HG02642 (cell line): Measurements from ENCODE around the gene ANXA2.
"Not testable (repeated sequence)": the region's sequence is repeated elsewhere in the genome, so short reads cannot be mapped to it uniquely, and the experiment has no call there.

Experiments used
- ATAC-seq: cut with Tn5 transposase; IDR thresholded peaks from one replicate; pipeline ENCODE4 v1.9.1; 2021; ENCODE audit warnings: mild to moderate bottlenecking; ENCODE audit not compliant: unreplicated experiment, poor library complexity

The ANXA2 gene

DNA sequence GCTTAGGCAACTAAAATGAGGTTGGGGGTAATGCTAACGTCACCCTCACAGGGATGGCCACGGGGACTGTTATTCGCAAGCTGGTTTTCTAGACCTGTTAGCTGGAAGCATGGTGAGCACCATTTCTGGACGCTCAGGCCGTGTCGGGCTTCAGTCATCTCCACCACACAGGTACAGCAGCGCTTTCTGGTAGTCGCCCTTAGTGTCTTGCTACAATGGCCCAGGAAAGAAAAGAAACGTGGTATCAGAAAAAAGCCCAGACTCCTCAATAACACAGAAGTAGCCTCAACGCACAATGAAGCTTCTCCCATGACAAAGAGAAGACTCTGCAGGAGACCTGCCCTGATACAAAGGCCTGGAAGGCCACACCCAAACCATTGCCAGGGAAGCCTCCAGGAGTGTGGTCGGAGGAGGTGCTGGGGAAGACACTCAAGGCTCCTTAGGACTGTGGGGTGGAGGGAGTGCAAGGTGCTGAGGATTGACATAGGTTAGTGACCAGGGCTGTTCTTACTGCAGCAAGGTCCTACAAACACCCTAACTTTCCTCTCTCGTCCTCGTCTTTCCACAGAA, 50.2 kb downstream of the ANXA2 start:
- ATAC-seq, result no peak

DNA sequence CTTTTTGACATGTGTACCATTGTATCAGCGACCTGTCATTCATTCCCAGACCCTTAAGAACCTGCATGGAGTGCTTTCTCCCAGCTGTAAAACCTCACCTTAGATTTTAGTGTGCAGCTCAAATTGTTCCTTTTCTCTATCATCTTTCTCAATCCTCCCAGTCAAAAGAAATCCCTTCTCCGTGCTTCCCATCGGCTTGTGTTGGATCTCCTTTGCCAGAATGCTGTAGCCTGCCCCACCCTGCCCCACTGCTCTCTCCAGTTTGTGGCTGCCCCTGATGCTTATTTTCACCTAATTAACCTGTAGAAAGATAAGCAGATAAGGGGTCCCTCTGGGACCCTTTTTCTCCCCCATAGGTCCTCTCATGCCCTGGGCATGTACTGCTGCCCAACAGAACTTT, 51.1 kb downstream of the ANXA2 start:
- no peak for ATAC-seq

DNA sequence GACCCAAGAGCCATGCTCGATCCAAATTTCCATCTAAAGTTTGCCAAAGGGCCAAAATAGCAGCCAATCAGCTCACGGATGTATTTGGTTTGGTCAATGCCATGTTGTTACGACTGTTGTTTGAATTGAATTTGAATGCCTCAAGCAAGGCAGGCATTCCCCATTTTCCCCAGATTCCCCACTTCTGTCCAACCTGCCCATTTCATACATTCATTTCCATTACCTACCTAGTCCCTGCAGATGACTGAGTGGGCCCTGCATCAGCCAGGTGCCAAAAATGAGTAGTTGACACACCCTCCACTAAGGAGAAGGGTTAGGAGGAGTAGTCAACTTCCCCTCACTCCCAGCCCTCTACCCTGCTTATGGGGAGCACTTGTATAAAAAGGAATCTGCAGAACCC, 51.7 kb downstream of the ANXA2 start:
- no peak for ATAC-seq

DNA sequence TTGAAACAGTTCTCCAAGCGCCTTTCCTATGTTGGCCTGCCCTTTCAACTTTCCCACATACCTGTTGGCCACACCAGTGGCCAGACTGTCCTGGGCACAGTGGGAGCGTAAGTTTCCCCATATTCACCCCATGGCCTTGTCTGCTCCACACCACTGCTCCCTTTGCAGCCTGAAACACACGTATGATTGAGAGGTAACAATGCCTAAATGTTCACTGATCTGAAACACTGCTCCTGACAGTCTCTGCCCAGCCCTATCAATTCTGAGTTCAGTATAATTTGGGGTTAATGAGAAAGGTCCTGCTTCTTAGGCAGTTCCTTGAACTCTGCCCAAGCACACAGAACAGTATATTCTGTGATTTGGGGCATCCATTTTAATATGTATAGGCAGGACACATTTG, 52.2 kb downstream of the ANXA2 start:
- no peak for ATAC-seq

DNA sequence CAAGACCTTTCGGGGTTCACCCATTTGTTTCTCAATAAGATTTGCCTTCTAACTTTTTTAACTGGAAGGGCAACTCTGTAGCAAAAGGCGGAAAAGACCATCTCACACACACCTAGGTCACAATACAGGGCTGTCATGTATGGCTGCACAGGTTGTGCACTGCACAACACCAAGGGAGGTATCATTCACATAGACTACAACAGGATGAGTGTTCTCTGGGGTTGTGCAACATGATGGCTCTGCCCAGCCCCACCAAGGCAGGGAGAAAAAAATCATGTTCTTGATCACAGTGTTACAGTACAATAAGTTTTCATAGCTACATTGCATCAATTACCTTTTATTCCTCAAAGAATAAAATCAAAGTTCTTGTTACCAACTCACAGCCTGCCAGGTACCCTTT, 52.8 kb downstream of the ANXA2 start:
- no peak for ATAC-seq

DNA sequence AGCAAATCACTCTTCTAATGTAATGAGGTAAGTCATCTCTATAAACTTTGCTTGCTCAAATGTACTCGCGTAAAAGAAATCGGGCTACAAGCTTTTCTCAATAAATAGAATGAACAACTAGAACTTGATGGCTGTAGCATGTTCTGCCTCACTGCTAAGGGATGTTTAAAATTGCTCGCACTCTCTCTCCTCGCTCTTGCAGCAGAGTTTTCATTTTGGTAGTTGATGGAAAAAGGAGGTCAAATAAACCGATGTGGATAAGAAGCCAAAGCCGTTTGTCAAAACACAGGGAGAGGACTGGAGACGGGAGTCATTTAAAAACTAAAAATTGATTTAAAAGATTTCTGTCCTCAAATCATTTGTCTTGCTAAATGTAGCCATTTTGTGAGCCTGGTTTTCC, 53.3 kb downstream of the ANXA2 start:
- ATAC-seq, result no peak

DNA sequence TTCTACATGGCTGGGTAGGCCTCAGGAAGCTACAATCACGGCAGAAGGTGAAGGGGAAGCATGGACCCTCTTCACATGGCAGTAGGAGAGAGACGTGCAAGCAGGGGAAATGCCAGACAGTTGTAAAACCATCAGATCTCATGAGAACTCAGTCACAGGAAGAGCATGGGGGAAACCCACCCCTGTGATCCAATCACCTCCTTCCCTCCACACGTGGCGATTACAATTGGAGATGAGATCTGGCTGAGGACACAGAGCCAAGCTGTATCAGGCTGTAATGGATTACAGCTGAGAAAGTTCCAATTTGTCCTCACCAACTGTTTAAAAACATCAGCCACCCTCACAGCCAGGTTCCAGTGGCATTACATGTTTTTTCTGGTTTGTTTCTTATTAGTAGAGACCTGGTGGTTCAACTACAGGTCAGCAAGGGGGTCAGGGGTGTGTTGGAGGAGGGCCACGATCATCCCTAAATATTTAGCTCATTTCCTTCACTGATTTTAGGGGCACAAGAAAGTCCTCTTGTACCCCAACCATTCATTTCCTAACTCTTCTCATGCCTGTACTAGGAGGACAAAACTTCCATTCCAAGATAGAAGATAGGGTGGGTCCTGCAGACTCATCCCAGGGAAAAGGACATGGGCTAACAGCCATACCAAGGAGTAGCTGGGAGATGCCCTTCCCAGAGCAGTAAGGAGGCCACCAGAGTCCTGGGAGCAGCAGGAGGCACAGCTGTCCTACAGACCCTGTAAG, 54.4 kb downstream of the ANXA2 start:
- no peak for ATAC-seq

DNA sequence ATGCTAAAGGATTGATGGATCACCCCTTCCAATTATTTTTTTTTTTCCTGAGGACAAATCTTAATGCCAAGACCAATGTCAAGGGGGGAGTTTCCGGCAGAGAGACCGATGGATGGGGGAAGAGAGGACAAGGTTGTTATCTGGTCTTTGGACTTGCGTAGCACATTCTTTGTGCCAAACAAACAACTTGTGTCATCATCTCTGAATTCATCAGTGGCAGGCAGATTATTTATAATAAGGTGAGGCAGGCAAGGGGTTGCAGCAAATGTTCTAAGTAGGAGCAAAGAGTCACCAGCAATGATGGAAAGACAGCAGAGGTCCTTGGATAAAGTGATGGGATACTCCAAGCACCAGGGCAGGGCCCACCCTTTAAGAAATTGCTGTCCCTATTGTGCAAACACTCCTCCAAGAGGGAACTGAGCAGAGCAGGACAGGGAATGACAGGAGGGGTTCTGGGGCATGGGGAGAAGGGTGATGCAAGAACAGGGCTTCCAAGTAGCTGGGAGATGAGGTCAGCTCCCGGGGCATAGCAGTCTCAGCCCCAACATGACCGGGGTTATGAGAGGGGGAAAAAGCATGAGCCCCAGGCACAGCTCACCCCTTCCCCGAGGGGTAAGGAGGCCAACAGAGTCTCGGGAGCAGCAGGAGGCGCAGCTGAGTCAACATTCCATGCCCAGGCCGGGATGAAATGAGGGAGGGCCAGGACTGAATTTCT, 57.4 kb downstream of the ANXA2 start:
- ATAC-seq, result no peak

DNA sequence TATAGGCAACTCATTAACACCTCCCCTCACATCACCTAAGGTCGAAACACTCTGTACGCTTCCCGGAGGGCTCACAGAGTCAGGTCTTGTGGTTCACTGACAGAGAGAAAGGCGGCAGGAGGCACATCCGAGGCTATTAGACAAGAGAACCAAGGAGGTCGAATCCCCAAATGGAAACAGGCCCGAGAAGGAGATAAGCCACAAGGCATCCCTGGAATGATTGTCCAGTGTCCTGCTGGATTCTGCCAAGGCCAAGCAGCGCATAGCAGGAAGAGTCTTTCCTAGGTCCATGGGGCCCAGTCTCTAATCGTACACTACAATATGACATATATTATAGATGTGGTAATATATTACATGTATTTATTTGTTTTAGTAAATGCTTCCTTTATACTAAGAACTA, 58.5 kb downstream of the ANXA2 start:
- ATAC-seq, result no peak

DNA sequence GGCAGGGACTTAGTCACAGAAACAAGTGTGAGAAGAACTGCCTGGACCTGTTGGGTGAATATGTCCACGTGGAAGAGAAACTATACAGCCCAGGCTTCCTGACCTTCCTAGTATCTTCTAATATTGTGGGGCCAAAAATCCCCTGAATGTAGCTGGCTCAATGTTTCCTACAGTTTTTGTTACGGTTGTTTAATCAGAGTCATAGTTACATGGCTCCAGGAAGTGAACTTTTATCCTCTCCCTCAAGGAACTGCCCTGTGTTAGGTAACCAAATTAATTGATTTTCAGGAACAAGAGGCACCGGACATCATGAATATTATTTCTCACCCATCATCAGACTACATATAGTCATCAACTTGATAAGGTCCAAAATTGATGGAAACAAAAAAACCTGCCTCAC, 59.0 kb downstream of the ANXA2 start:
- ATAC-seq, result no peak

DNA sequence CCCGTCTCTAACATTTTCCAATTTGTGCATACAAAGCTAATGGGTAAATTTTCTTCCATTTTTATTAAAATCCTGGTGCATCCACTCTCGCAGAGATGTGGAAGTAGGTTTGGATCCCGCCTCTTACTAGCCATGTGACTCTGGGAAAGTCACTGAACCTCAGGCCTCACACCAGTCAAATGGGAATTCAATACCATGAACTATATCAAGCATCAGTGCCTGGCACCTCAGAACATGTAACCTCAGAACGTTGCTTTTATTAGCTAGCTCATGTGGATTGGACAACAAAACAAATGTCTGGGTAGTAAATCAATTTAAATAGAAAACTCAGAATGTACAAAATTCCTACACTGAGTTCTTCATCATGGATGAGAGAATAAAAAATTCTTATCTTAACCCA, 60.7 kb downstream of the ANXA2 start:
- ATAC-seq, result no peak

DNA sequence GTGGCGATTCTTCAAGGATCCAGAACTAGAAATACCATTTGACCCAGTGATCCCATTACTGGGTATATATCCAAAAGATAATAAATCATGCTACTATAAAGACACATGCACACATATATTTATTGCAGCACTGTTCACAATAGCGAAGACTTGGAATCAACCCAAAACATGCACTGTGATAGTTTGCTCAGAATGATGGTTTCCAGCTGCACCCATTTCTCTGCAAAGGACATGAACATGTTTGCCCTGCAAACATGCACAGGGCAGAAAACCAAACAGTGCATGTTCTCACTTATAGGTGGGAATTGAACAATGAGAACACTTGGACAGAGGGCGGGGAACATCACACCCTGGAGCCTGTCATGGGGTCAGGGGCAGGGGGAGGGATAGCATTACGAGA, 62.5 kb downstream of the ANXA2 start:
- ATAC-seq, result not testable (repeated sequence)

DNA sequence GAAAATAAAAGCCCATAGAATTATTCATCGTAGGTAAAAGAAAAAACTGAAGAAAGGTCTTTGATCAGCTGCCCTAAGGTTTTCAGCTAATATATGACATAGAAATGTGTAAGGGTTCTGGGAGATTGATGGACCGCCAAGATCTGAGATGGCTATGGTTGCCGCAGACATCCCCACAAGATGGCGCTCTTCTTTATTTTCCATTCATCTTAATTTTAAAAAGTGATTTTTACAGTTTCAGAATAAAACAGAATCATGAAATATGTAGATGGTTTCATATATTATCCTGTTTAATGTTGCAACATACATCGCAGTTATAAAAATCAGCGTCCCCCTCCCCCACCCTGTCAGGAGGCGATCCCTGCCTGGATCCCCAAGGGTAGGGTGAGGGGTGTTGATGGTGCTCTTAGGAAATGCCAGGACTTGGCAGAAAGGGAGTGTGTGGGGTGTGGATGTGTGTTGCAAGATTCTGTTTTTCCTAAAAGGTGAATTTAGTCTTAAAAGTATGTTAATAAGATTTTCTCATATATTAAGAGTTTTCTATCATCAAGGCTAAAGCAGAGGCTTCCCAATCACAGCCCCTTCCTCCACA, 68.8 kb downstream of the ANXA2 start:
- no peak for ATAC-seq

DNA sequence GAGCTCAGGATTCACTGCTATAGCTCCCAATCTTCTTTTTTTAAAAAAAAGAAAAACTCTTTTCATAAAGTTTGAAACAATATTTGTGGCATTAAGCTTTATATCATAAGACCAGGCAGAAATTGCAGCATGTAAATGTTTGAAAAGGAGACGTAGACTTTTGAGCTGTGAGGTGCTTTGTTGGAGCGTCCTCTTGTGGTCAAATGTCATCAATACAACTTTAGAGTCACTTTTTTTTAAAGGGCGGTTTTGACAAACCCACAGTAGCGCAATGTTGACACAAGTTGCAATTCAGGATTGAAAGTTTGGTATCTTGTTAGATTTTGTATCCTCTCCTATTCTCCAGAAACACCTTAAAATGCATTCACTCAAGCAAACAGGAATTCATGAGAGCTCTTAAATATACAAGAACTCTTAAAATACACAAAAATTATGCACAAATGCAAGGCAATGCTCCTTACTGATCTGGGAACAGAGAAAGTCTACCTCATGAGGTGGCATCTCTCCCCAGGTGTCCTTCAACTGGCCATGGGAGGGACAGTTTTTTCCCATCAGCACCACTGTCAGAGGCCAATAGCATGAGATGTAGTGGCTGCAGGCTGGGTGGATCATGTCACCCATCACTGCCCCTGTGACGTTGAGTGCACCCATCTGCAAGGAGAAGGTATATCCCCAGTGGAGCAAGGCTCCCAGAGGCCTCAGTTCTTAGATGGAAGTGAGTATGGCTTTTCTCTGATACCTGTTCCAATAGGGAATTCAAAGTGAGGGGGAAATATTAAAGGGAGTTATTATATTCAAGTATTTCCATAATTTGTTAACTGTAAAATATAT, 70.7 kb downstream of the ANXA2 start:
- ATAC-seq, result no peak

DNA sequence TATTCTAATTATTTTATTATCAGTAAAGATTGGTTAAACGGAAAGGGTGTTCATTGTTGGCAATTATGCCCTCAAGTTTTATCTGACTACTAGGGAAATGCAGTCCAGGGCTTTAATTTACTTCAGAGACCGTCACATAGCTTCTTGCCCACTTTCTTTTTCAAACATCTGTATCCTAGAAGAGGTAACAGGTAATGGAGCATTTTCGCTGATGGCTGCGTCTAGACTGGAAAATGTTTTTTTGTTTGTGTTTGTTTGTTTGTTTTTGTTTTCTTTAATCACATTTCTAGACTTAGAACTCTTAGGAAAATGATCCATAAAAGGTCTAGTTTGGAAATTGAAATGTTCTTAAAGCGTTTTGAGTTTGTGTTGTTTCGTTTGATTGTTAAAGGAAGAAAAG, 71.4 kb downstream of the ANXA2 start:
- no peak for ATAC-seq

DNA sequence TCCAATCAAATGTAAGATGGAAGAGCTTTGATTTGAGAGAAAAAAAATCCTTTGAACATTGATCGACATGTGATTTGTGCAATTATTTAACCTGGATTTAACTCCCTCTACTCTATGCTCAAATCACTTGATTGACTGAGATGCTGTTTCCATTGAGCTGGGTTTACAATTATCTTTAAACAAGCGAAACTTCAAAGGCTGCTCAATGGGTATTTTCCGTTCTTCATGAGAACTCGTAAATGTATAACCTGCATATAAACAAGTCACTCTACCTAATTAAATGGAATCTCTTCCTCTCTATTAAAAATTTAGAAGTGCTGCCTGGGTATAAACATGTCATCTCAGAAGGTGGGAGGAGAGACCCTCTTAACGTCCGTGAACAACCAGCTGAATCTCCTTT, 71.9 kb downstream of the ANXA2 start:
- ATAC-seq, result no peak

DNA sequence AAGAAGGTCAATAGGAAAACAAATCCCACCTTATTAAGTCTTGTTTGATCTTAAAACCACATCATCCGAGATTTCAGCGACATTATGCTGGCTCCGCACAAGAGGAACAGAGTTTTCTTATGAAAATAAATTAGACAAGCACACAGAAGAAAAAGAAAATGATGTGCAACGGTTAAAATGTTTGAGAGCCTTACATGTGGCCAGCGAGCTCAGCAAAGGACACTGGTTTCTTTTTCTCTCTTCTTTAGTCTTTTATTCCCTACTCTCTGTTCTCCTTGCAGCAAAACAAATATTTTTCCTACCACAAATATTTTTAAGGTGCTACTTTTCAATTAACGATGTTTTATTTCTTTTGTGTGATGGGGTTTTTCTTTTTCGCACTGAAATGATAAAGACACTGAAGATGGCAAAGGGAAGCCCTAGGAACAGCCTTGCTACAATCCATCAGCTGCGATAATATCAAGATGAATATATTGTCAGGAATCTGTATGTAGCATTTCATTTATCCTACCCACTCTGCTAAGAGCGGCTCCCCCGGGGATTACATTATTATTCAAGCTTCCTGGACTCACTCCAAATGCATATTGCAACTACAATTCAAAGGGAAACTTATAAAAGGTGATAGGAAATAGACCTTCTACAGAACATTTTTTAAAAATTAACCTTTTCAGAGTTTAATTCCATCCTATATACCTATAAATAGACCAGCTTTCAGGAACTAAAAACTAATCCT, 72.9 kb downstream of the ANXA2 start:
- no peak for ATAC-seq

DNA sequence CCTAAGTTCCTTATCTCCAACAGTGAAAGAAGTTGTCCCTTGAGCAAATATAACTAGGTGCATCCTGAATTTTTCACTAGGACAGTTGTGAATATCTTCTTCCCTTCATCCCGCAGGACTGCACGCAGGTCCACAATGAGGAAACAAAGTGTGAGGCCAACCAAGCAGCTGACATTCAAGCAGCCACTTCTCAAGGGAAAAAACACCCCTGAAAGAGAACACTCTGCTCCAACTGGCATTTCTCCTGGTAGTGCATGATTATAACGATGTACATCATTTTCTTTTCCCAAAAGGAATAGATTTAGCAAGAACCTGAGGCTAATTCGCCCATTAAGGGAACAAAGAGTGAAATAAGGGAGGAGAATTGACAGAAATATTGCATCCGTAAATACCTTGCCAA, 74.5 kb downstream of the ANXA2 start:
- ATAC-seq, result no peak

DNA sequence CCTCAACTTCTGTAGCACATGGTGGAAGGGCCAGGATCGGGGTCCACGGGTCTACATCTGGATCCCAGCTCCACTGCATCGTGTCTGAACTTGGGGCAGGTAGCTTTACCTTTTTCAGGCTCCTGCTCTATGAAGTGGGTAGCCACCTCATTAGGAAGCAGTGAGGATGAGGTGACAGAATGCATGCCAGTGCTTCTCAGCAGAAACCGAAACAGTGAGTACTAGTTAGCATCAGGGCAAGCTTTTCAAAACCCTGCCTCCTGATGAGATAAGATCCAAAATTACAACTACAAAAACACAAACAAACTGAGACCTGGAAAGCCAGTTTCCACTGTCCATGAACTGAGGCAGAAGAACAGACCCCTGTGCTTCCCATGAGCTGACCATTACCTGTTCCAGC, 77.4 kb downstream of the ANXA2 start:
- no peak for ATAC-seq
